Measurements from ENCODE around the gene OR2S2. TPM values are rescaled to one million over a fixed set of nuclear protein-coding genes. Genes with fewer than 3 reads are reported as not detected.
"Not testable (repeated sequence)": the region's sequence is repeated elsewhere in the genome, so short reads cannot be mapped to it uniquely, and the experiment has no call there.

OR2S2 gene
- total and polyA plus RNA-seq, 3 experiments from 2014 or later: not detected

DNA sequence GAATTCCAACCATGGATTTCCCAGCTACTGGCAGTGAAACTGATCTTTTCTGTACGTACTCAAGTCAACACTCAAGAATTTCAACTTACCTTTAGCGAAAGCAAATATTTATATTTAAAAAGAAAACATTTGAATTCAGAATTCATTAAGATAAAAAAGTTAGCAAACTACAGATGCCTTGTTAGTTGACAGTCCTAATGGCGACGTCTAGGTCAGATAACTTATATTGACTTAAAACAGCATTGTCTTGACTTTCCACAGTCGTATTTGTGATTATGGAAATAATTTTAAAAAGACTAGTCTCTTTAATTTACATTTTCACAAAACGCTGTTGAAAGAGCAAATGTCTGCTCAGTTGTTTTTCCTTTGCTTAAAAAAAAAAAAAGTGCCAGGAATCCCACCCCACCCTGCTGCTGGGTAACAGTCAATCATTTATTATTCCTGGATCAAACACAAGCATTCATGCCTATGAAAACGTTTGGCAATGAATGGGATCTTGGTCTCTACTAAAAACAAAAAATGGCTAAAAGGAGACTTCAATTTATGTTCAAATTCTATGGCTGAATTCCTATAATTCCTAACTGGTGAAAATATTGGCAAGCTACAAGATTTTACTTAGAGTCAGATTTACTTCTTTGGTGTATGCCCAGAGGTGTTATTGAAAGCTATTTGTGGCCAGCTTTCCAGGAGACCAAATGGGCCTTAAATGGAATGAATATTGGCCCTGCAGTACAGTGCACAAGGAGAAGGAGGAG lies 22.0 kb downstream of the OR2S2 start:
- no peak overlapping the region for H3K27ac ChIP-seq (ENCODE audit: low read depth, low read length)
- no peaks in the 10 kb centered on the region for H3K36me3 Mint-ChIP-seq
- H3K9me3 ChIP-seq (ENCODE audit: low read length): no peaks in the 10 kb centered on the region
- H3K36me3 ChIP-seq (ENCODE audit: insufficient read depth, low read length): no peaks in the 10 kb centered on the region
- no peak overlapping the region for H3K4me3 Mint-ChIP-seq
- no peaks in the 10 kb centered on the region for H3K27me3 ChIP-seq (ENCODE audit: insufficient read depth, low read length, poor library complexity, severe bottlenecking)
- no peaks in the 10 kb centered on the region for H3K9me3 Mint-ChIP-seq
- POLR2A ChIA-PET: no interaction called here
- CTCF ChIA-PET: interaction anchor here (1.0 to 1.2 kb wide), 2 partner anchors 9 to 10 kb away, joined by 3 to 4 read pairs; no protein-coding TSS in a partner anchor
- peaks cover 50% of the 10 kb centered on the region for H3K4me1 ChIP-seq (ENCODE audit: insufficient read depth, low read length)
- H3K4me1 Mint-ChIP-seq: peaks cover 25 to 30% (median 26%) of the 10 kb centered on the region in 3 donors
- no peak overlapping the region for H3K27ac Mint-ChIP-seq
- H3K27me3 Mint-ChIP-seq: peaks cover 0 to 1% of the 10 kb centered on the region in 2 donors
- H3K4me3 ChIP-seq (ENCODE audit: low read length): no peak overlapping the region
- no peak for DNase-seq

DNA sequence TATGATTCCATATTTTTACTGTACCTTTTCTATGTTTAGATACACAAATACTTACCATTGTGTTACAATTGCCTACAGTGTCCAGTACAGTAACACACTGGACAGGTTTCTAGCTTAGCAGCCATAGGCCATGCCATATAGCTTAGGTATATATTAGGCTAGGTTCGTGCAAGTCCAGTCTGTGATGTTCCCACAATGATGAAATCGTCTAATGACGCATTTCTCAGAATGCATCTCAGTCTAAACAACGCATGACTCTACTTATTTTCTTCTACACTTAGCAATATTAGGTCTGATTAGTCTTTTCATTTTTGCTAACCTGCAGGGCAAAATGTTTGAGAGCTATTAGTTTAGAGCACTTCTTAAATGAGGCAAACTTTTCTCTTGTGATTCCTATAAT lies 22.7 kb downstream of the OR2S2 start:
- no peaks in the 10 kb centered on the region for H3K36me3 Mint-ChIP-seq
- H3K27me3 ChIP-seq (ENCODE audit: insufficient read depth, low read length, poor library complexity, severe bottlenecking): no peaks in the 10 kb centered on the region
- H3K36me3 ChIP-seq (ENCODE audit: insufficient read depth, low read length): no peaks in the 10 kb centered on the region
- ChIA-PET POLR2A (interaction anchor here (0.5 kb wide), 1 partner anchor 797 kb away, joined by 7 read pairs; no protein-coding TSS in a partner anchor), CTCF (interaction anchor here (1.0 kb wide), 1 partner anchor 10 kb away, joined by 3 read pairs; no protein-coding TSS in a partner anchor)
- no peak overlapping the region for H3K27ac Mint-ChIP-seq
- H3K4me3 Mint-ChIP-seq: no peak overlapping the region
- H3K4me3 ChIP-seq (ENCODE audit: low read length): no peak overlapping the region
- H3K9me3 Mint-ChIP-seq: no peaks in the 10 kb centered on the region
- peaks cover 43% of the 10 kb centered on the region for H3K4me1 ChIP-seq (ENCODE audit: insufficient read depth, low read length)
- H3K4me1 Mint-ChIP-seq: peaks cover 19 to 23% (median 20%) of the 10 kb centered on the region in 3 donors
- no peak for DNase-seq
- no peak overlapping the region for H3K27ac ChIP-seq (ENCODE audit: low read depth, low read length)
- H3K9me3 ChIP-seq (ENCODE audit: low read length): no peaks in the 10 kb centered on the region
- peaks cover 0 to 1% of the 10 kb centered on the region in 2 donors for H3K27me3 Mint-ChIP-seq

- not testable (repeated sequence) for H3K27ac Mint-ChIP-seq
- H3K4me1 Mint-ChIP-seq: peaks cover 9 to 13% (median 11%) of the 10 kb centered on the region in 3 donors
- CTCF ChIA-PET: interaction anchor here (1.1 kb wide), 1 partner anchor 12 kb away, joined by 3 read pairs; no protein-coding TSS in a partner anchor
These were observed 23.9 kb downstream of the OR2S2 start for GRCh38 chr9:35934069-35934468.

GRCh38 chr9:35933550-35934067 lies 24.3 kb downstream of the OR2S2 start:
- H3K4me1 Mint-ChIP-seq: peaks cover 8 to 10% (median 10%) of the 10 kb centered on the region in 3 donors
- no peaks in the 10 kb centered on the region for H3K36me3 Mint-ChIP-seq
- Histone ChIP-seq H3K27ac (ENCODE audit: low read depth, low read length) (no peak overlapping the region), H3K4me3 (ENCODE audit: low read length) (no peak overlapping the region), H3K36me3 (ENCODE audit: insufficient read depth, low read length) (no peaks in the 10 kb centered on the region), H3K9me3 (ENCODE audit: low read length) (no peaks in the 10 kb centered on the region), H3K27me3 (ENCODE audit: insufficient read depth, low read length, poor library complexity, severe bottlenecking) (no peaks in the 10 kb centered on the region), H3K4me1 (ENCODE audit: insufficient read depth, low read length) (peaks cover 26% of the 10 kb centered on the region)
- H3K27ac Mint-ChIP-seq: peak overlapping the region in 2 of 8 donors; percentile 23 to 36
- H3K27me3 Mint-ChIP-seq: peaks cover 0 to 1% of the 10 kb centered on the region in 2 donors
- ChIA-PET POLR2A (no interaction called here), CTCF (interaction anchor here (1.1 kb wide), 1 partner anchor 12 kb away, joined by 3 read pairs; no protein-coding TSS in a partner anchor)
- DNase-seq: no peak
- H3K9me3 Mint-ChIP-seq: no peaks in the 10 kb centered on the region
- no peak overlapping the region for H3K4me3 Mint-ChIP-seq

More at GRCh38 chr9:35934069-35934468, 23.9 kb downstream of the OR2S2 start:
- H3K27me3 Mint-ChIP-seq; H3K9me3 ChIP-seq (ENCODE audit: low read length); H3K36me3 ChIP-seq (ENCODE audit: insufficient read depth, low read length); POLR2A ChIA-PET; H3K9me3 Mint-ChIP-seq; H3K4me3 ChIP-seq (ENCODE audit: low read length); DNase-seq; H3K36me3 Mint-ChIP-seq; H3K4me3 Mint-ChIP-seq; H3K27ac ChIP-seq (ENCODE audit: low read depth, low read length); H3K27me3 ChIP-seq (ENCODE audit: insufficient read depth, low read length, poor library complexity, severe bottlenecking): not testable (repeated sequence)
- peaks cover 31% of the 10 kb centered on the region for H3K4me1 ChIP-seq (ENCODE audit: insufficient read depth, low read length)

DNA sequence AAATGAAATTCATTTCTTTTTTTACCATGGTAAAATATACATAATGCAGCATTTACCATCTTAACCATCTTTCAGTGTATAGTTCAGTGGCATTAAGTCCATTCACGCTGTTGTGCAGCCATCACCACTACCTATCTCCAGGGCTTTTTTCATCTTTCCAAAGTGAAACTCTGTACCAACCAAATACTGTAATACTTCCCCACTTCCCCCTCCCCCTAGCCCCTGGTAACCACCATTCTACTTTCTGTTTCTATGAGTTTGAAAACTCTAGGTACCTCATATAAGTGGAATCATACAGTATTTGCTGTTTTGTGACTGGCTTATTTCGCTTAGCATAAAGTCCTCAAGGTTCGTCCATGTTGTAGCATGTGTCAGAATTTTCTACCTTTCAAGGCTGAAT lies 25.2 kb downstream of the OR2S2 start:
- POLR2A ChIA-PET: no interaction called here
- Histone ChIP-seq H3K4me1 (ENCODE audit: insufficient read depth, low read length) (peaks cover 18% of the 10 kb centered on the region), H3K36me3 (ENCODE audit: insufficient read depth, low read length) (no peaks in the 10 kb centered on the region), H3K27me3 (ENCODE audit: insufficient read depth, low read length, poor library complexity, severe bottlenecking) (no peaks in the 10 kb centered on the region), H3K9me3 (ENCODE audit: low read length) (no peaks in the 10 kb centered on the region), H3K4me3 (ENCODE audit: low read length) (no peak overlapping the region), H3K27ac (ENCODE audit: low read depth, low read length) (no peak overlapping the region)
- peaks cover 0 to 1% of the 10 kb centered on the region in 2 donors for H3K27me3 Mint-ChIP-seq
- H3K36me3 Mint-ChIP-seq: no peaks in the 10 kb centered on the region
- H3K27ac Mint-ChIP-seq: no peak overlapping the region
- peaks cover 4 to 8% (median 5%) of the 10 kb centered on the region in 3 donors for H3K4me1 Mint-ChIP-seq
- no peaks in the 10 kb centered on the region for H3K9me3 Mint-ChIP-seq
- H3K4me3 Mint-ChIP-seq: no peak overlapping the region
- DNase-seq: no peak
- CTCF ChIA-PET: interaction anchor here (1.1 kb wide), 1 partner anchor 13 kb away, joined by 4 read pairs; no protein-coding TSS in a partner anchor

DNA sequence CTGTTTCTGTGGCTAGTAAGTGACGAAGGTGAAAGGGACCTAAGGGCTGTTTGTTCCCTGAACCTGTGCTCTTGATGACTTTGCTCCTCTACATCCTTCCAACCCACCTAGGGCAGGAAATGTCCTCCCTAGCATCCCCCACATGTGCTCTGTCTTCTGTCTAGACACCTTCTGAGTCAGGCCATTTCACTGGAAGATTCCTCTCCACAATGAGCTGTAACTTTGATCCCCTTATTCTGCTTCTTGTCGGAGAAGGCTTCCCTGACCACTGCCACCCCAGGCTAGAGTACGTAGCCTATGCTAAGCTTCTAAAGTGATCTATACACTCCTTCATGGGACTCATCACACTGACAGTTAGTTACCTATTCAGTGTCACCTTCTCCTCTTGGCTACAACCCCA lies 27.0 kb downstream of the OR2S2 start:
- H3K27ac ChIP-seq (ENCODE audit: low read depth, low read length): no peak overlapping the region
- no peaks in the 10 kb centered on the region for H3K27me3 ChIP-seq (ENCODE audit: insufficient read depth, low read length, poor library complexity, severe bottlenecking)
- no peak overlapping the region for H3K27ac Mint-ChIP-seq
- H3K4me1 ChIP-seq (ENCODE audit: insufficient read depth, low read length): peaks cover 7% of the 10 kb centered on the region
- H3K36me3 ChIP-seq (ENCODE audit: insufficient read depth, low read length): no peaks in the 10 kb centered on the region
- H3K36me3 Mint-ChIP-seq: no peaks in the 10 kb centered on the region
- peaks cover 3 to 8% of the 10 kb centered on the region in 2 donors for H3K27me3 Mint-ChIP-seq
- H3K4me1 Mint-ChIP-seq: peaks cover 0 to 8% (median 4%) of the 10 kb centered on the region in 3 donors
- DNase-seq: no peak
- ChIA-PET POLR2A (no interaction called here), CTCF (no interaction called here)
- no peak overlapping the region for H3K4me3 ChIP-seq (ENCODE audit: low read length)
- no peaks in the 10 kb centered on the region for H3K9me3 ChIP-seq (ENCODE audit: low read length)
- no peak overlapping the region for H3K4me3 Mint-ChIP-seq
- no peaks in the 10 kb centered on the region for H3K9me3 Mint-ChIP-seq

- POLR2A ChIA-PET: no interaction called here
- Histone ChIP-seq H3K9me3 (ENCODE audit: low read length) (no peaks in the 10 kb centered on the region), H3K4me1 (ENCODE audit: insufficient read depth, low read length) (peaks cover 7% of the 10 kb centered on the region), H3K27me3 (ENCODE audit: insufficient read depth, low read length, poor library complexity, severe bottlenecking) (no peaks in the 10 kb centered on the region), H3K36me3 (ENCODE audit: insufficient read depth, low read length) (no peaks in the 10 kb centered on the region), H3K27ac (ENCODE audit: low read depth, low read length) (no peak overlapping the region), H3K4me3 (ENCODE audit: low read length) (no peak overlapping the region)
- Mint-ChIP-seq H3K36me3 (no peaks in the 10 kb centered on the region), H3K9me3 (no peaks in the 10 kb centered on the region), H3K4me1 (peaks cover 0 to 8% (median 4%) of the 10 kb centered on the region in 3 donors), H3K4me3 (no peak overlapping the region), H3K27ac (no peak overlapping the region), H3K27me3 (peaks cover 3 to 8% of the 10 kb centered on the region in 2 donors)
- CTCF ChIA-PET: no interaction called here
- no peak for DNase-seq
These were observed 27.4 kb downstream of the OR2S2 start for GRCh38 chr9:35930521-35930920.

GRCh38 chr9:35929453-35929718 lies 28.6 kb downstream of the OR2S2 start:
- Mint-ChIP-seq H3K27me3 (peaks cover 3 to 8% of the 10 kb centered on the region in 2 donors), H3K4me1 (peaks cover 0 to 8% (median 4%) of the 10 kb centered on the region in 3 donors), H3K9me3 (no peaks in the 10 kb centered on the region), H3K36me3 (no peaks in the 10 kb centered on the region), H3K4me3 (no peak overlapping the region), H3K27ac (no peak overlapping the region)
- POLR2A ChIA-PET: no interaction called here
- H3K4me1 ChIP-seq (ENCODE audit: insufficient read depth, low read length): peaks cover 7% of the 10 kb centered on the region
- no peak overlapping the region for H3K4me3 ChIP-seq (ENCODE audit: low read length)
- H3K36me3 ChIP-seq (ENCODE audit: insufficient read depth, low read length): no peaks in the 10 kb centered on the region
- H3K27me3 ChIP-seq (ENCODE audit: insufficient read depth, low read length, poor library complexity, severe bottlenecking): no peaks in the 10 kb centered on the region
- CTCF ChIA-PET: no interaction called here
- DNase-seq: no peak
- H3K9me3 ChIP-seq (ENCODE audit: low read length): no peaks in the 10 kb centered on the region
- H3K27ac ChIP-seq (ENCODE audit: low read depth, low read length): no peak overlapping the region

Data from CD8-positive, alpha-beta memory T cell (primary cell).